ENCODE measurements around the gene PPTC7.

DNA sequence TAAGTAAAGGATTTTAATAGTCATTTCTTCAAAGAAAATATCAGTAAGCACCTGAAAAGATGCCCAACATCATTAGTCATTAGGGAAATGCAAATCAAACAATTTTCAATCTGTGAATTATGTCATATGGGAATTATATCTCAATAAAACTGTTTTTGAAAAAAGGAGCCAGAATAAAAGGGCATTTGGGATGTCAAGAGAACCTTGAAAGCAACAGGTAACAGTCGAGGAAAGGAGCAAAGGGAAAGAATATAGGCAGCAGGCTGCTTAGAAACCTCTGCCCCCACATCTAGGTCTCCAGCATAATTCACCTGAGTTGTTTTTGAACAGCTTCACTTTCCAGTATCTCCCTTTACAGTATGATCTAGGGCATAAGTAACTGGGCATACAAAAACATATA, 68.8 kb downstream of the PPTC7 start:
- TF ChIP-seq BHLHE40 (IDR thresholded peaks at IDR 0.05; ENCODE audit: borderline replicate concordance) (no peak), FOXM1 (IDR thresholded peaks at IDR 0.05; ENCODE audit: borderline replicate concordance) (no peak), ZNF384 (IDR thresholded peaks at IDR 0.05) (no peak), SUZ12 (IDR thresholded peaks at IDR 0.05) (no peak), TARDBP (IDR thresholded peaks at IDR 0.05) (no peak)

Measured in HEK293T (cell line).